SK-N-SH treated with all-trans-retinoic acid at 6 μM for 48 hours (cell line): ENCODE results near the gene PGM1.
A peak's percentile ranks its signal among the peaks of the same experiment; 100 is the strongest.

Experiments
- ATAC-seq: fragments of 200-7000 bp; cut with Tn5 transposase; 3 replicates; pipeline ENCODE4 v1.9.1; 2020; ENCODE audit warnings: mild to moderate bottlenecking, moderate library complexity
- ARNTL ChIP-seq: fragments of 450-650 bp; formaldehyde crosslinking; IDR thresholded peaks from 2 replicates; pipeline ENCODE4 v1.5.0; 2020; ENCODE audit warnings: low read depth, mild to moderate bottlenecking, moderate library complexity, borderline replicate concordance
- BACH2 ChIP-seq: fragments of 250-450 bp; sonication (Bioruptor Pico); IDR thresholded peaks from 2 replicates; pipeline ENCODE4 v1.9.0; 2021; ENCODE audit warnings: mild to moderate bottlenecking, borderline replicate concordance
- CSDC2 ChIP-seq: fragments of 250-450 bp; sonication (Bioruptor Pico); IDR thresholded peaks from 2 replicates; pipeline ENCODE4 v1.5.0; 2020; ENCODE audit warnings: mild to moderate bottlenecking, moderate library complexity
- ESRRG ChIP-seq: fragments of 250-450 bp; sonication (Bioruptor Pico); IDR thresholded peaks from 2 replicates; pipeline ENCODE4 v1.6.1; 2021; ENCODE audit warnings: mild to moderate bottlenecking
- OSR1 ChIP-seq: fragments of 250-450 bp; sonication (Bioruptor Pico); IDR thresholded peaks from 2 replicates; pipeline ENCODE4 v1.8.0; 2022; ENCODE audit warnings: moderate library complexity, mild to moderate bottlenecking, inconsistent platforms
- PPARA ChIP-seq: fragments of 250-450 bp; sonication (Bioruptor Pico); IDR thresholded peaks from 2 replicates; pipeline ENCODE4 v1.5.0; 2020; ENCODE audit warnings: mild to moderate bottlenecking, borderline replicate concordance
- RARB ChIP-seq: fragments of 250-450 bp; sonication (Bioruptor Pico); IDR thresholded peaks from 2 replicates; pipeline ENCODE4 v1.8.0; 2021; ENCODE audit warnings: mild to moderate bottlenecking, moderate library complexity
- SNAI2 ChIP-seq: fragments of 250-450 bp; sonication (Bioruptor Pico); IDR thresholded peaks from 2 replicates; pipeline ENCODE4 v1.5.0; 2020; ENCODE audit warnings: mild to moderate bottlenecking, moderate library complexity
- TCF4 ChIP-seq: fragments of 250-450 bp; sonication (Bioruptor Pico); IDR thresholded peaks from 2 replicates; pipeline ENCODE4 v1.8.0; 2021; ENCODE audit warnings: mild to moderate bottlenecking, moderate library complexity, borderline replicate concordance
- ZC3H10 ChIP-seq: fragments of 250-450 bp; sonication (Bioruptor Pico); IDR thresholded peaks from 2 replicates; pipeline ENCODE4 v1.5.1; 2021; ENCODE audit warnings: mild to moderate bottlenecking, moderate library complexity
- ZFP3 ChIP-seq: fragments of 250-450 bp; sonication (Bioruptor Pico); IDR thresholded peaks from 2 replicates; pipeline ENCODE4 v1.5.0; 2020; ENCODE audit warnings: mild to moderate bottlenecking, moderate library complexity
- ZFP30 ChIP-seq: fragments of 450-650 bp; formaldehyde crosslinking; IDR thresholded peaks from 2 replicates; pipeline ENCODE4 v1.5.0; 2022; ENCODE audit warnings: mild to moderate bottlenecking, moderate library complexity
- ZNF70 ChIP-seq: fragments of 450-650 bp; formaldehyde crosslinking; IDR thresholded peaks from 2 replicates; pipeline ENCODE4 v1.5.0; 2020; ENCODE audit warnings: mild to moderate bottlenecking, moderate library complexity
- ZNF8 ChIP-seq: fragments of 450-650 bp; formaldehyde crosslinking; IDR thresholded peaks from 2 replicates; pipeline ENCODE4 v1.5.0; 2020; ENCODE audit warnings: mild to moderate bottlenecking, moderate library complexity
- TF ChIP-seq, protein P1 (sequence below): fragments of 250-450 bp; sonication (Bioruptor Pico); IDR thresholded peaks from 2 replicates; pipeline ENCODE4 v1.8.0; 2021; ENCODE audit warnings: low read depth, mild to moderate bottlenecking, moderate library complexity, borderline replicate concordance
- TF ChIP-seq, protein P2 (sequence below): fragments of 250-450 bp; sonication (Bioruptor Pico); IDR thresholded peaks from 2 replicates; pipeline ENCODE4 v1.5.0; 2020; ENCODE audit warnings: mild to moderate bottlenecking, moderate library complexity
- TF ChIP-seq, protein P3 (sequence below): fragments of 250-450 bp; sonication (Bioruptor Pico); IDR thresholded peaks from 2 replicates; pipeline ENCODE4 v1.8.0; 2020; ENCODE audit warnings: mild to moderate bottlenecking, moderate library complexity, borderline replicate concordance
- TF ChIP-seq, protein P4 (sequence below): fragments of 250-450 bp; sonication (Bioruptor Pico); IDR thresholded peaks from 2 replicates; pipeline ENCODE4 v1.5.1; 2020; ENCODE audit warnings: low read depth, mild to moderate bottlenecking, moderate library complexity

The PGM1 gene

DNA sequence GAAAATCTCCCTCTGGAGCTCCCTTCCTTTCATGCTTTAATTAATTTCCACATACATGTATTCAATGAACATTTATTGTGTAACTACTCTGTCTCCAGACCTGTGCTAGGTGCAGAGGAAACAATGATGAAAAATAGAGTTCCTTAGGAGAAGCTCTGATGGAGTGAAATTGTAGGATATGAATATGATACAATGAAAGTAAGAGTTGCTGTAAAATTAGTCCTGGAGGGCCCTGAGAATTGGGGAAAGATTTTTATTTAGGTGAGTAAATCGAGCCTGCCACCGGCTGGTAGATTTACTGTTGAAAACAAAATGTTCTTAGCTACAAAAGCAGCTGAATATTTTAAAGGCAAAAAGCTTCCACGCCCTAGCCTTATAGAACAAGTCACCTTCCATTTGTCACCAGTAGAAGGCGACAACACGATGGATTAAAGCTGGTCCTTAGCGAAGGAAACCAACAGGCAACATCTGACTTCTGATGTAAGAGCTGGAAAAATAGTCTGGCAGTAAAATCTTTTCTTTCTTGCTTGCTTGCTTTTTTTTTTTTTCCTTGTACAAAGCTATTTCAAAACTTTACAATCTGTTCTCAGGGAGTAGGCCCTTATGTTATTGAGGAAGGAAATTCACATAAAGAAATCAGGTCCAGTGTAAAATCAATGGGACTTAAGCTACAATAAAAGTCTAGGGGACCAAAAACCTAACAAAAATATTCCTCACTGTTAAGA is 98.7 kb downstream of the PGM1 start:
- TF ChIP-seq SNAI2 (no peak), ZFP30 (CRISPR knock-in tag) (no peak)

DNA sequence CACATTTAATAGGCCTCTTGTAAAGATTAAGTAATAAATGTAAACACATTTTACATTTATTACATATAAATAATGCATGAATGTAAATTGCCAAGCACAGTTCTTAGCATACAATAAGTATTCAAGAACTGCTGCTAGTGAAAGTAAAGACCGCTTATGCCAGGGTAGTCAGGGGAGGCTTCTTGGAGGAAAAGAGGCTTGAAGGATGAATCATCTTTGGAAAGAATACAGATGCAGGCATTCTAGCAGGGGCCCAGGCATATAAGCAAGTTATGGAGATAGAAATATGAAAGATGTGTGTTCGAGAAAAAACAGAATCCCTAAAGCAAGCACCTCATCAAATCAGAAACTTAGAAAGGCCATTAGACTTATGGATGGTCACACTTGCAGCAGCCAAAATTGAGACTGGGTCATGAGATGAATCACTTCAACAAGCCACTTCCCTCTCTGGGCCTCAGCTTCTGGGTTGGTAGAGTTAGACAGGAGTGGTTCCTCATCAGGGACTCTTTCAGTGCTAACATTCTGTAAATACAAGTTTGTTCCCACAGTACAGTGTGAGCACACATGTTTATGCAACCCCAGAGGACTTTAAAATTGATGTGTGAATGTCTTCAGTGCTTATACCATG is 100.8 kb downstream of the PGM1 start:
- ATAC-seq = peak; percentile 19; the same call in 1 of the 3 replicates
- no peak for TF ChIP-seq SNAI2
- no peak for TF ChIP-seq ZFP3 (CRISPR knock-in tag)
- TF ChIP-seq ZNF8 (CRISPR knock-in tag) = no peak
- TF ChIP-seq RARB = no peak
- TF ChIP-seq, protein P1, sequence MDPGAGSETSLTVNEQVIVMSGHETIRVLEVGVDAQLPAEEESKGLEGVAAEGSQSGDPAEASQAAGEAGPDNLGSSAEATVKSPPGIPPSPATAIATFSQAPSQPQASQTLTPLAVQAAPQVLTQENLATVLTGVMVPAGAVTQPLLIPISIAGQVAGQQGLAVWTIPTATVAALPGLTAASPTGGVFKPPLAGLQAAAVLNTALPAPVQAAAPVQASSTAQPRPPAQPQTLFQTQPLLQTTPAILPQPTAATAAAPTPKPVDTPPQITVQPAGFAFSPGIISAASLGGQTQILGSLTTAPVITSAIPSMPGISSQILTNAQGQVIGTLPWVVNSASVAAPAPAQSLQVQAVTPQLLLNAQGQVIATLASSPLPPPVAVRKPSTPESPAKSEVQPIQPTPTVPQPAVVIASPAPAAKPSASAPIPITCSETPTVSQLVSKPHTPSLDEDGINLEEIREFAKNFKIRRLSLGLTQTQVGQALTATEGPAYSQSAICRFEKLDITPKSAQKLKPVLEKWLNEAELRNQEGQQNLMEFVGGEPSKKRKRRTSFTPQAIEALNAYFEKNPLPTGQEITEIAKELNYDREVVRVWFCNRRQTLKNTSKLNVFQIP (CRISPR knock-in tag) = no peak
- no peak for TF ChIP-seq ZNF70 (CRISPR knock-in tag)
- TF ChIP-seq, protein P2, sequence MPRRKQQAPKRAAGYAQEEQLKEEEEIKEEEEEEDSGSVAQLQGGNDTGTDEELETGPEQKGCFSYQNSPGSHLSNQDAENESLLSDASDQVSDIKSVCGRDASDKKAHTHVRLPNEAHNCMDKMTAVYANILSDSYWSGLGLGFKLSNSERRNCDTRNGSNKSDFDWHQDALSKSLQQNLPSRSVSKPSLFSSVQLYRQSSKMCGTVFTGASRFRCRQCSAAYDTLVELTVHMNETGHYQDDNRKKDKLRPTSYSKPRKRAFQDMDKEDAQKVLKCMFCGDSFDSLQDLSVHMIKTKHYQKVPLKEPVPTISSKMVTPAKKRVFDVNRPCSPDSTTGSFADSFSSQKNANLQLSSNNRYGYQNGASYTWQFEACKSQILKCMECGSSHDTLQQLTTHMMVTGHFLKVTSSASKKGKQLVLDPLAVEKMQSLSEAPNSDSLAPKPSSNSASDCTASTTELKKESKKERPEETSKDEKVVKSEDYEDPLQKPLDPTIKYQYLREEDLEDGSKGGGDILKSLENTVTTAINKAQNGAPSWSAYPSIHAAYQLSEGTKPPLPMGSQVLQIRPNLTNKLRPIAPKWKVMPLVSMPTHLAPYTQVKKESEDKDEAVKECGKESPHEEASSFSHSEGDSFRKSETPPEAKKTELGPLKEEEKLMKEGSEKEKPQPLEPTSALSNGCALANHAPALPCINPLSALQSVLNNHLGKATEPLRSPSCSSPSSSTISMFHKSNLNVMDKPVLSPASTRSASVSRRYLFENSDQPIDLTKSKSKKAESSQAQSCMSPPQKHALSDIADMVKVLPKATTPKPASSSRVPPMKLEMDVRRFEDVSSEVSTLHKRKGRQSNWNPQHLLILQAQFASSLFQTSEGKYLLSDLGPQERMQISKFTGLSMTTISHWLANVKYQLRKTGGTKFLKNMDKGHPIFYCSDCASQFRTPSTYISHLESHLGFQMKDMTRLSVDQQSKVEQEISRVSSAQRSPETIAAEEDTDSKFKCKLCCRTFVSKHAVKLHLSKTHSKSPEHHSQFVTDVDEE (CRISPR knock-in tag) = no peak

More for the DNA sequence above, 98.7 kb downstream of the PGM1 start:
- peak; percentile 98 for ATAC-seq

DNA sequence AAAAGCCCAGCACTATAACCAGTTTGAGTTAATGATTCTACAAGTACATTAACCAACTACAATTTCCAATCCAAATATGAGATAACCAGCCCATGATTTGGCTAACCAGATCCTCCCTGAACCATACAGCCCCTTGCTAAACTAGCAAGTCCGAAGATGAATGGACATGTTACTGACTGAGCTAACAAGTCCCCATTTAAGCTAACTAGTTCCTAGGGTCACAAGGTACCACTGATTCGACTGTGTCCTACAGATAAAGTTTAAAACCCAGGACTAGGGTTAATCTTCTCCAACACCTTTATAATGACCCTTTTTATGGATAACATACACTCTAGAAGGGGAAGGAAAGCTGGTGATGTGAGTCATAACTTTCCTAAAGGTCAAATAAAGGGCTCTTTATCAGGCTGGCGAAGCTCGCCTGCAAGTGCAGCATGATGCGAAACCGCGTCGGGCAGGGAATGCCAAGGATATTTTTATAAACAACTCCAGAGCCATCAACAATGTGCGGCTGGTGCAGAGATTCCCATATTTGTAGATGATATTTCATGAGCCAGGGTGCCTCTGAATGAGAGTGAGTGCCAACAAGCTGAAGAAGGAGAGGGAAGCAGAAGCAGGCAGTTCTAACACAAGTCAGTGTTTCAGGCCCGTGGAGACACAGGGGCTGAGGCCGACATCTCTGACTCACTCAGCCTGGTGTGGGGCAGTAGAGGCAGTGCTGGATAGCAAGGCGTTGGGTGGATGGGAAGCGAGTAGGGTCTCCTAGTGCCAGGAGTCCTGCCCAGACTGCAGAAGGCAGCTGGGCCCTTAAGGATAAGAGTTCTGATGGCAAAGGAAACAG is 105.0 kb downstream of the PGM1 start:
- peak; percentile 65 for ATAC-seq
- TF ChIP-seq ZNF8 (CRISPR knock-in tag) (no peak), BACH2 (no peak), ESRRG (no peak), PPARA (no peak), ZC3H10 (no peak), TCF4 (no peak)

DNA sequence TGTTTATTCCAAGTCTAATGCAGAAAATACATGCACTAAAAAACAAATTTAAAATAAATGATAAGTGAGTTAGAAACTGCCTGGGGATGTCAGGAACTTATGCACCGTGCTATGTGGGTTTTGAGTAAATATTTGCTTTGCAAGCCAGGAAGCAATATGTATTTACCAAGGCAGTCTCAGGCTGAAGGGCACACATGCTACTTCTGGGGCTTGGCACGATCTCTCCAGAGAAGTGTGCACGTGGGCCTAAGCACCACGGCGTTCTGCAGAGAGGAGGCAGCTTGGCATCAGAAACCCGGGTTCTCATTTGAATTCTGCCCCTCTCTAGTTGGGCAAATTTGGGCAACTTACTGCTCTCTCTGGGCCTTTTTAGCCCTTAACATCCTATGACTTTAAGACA is 108.0 kb downstream of the PGM1 start:
- no peak for TF ChIP-seq ZC3H10
- TF ChIP-seq, protein P3, sequence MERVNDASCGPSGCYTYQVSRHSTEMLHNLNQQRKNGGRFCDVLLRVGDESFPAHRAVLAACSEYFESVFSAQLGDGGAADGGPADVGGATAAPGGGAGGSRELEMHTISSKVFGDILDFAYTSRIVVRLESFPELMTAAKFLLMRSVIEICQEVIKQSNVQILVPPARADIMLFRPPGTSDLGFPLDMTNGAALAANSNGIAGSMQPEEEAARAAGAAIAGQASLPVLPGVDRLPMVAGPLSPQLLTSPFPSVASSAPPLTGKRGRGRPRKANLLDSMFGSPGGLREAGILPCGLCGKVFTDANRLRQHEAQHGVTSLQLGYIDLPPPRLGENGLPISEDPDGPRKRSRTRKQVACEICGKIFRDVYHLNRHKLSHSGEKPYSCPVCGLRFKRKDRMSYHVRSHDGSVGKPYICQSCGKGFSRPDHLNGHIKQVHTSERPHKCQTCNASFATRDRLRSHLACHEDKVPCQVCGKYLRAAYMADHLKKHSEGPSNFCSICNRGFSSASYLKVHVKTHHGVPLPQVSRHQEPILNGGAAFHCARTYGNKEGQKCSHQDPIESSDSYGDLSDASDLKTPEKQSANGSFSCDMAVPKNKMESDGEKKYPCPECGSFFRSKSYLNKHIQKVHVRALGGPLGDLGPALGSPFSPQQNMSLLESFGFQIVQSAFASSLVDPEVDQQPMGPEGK = no peak
- no peak for TF ChIP-seq SNAI2
- TF ChIP-seq OSR1 (CRISPR knock-in tag) = no peak
- no peak for ATAC-seq

DNA sequence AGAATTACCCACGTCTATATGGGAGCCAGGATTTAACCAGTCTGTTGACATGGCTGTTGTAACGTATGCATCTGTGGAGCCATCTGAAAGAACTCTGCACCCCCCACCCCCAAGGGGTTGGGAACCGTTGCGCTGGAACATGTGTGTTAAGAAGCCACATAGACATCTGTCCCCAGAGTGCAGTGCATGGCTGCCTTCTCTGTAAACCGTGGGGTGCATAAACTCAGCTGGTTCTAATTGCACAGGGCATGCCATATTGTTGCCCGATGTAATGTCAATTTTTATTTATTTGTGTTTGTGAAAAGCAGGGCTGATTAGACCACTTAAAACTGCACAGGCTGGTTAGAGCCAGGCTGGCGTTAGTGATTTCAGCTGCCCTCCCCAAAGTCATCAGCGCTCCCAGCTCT is 110.5 kb downstream of the PGM1 start:
- ATAC-seq = no peak

More for the DNA sequence above, 110.5 kb downstream of the PGM1 start:
- TF ChIP-seq OSR1 (CRISPR knock-in tag) (no peak), CSDC2 (no peak), ARNTL (CRISPR knock-in tag) (no peak), TCF4 (0 out of 2 replicates have a peak, but pooled peaks have one; percentile 22), ESRRG (no peak)
- TF ChIP-seq, protein P4, sequence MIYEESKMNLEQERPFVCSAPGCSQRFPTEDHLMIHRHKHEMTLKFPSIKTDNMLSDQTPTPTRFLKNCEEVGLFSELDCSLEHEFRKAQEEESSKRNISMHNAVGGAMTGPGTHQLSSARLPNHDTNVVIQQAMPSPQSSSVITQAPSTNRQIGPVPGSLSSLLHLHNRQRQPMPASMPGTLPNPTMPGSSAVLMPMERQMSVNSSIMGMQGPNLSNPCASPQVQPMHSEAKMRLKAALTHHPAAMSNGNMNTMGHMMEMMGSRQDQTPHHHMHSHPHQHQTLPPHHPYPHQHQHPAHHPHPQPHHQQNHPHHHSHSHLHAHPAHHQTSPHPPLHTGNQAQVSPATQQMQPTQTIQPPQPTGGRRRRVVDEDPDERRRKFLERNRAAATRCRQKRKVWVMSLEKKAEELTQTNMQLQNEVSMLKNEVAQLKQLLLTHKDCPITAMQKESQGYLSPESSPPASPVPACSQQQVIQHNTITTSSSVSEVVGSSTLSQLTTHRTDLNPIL = no peak
- TF ChIP-seq, protein P2 (CRISPR knock-in tag) = no peak
